ENCODE measurements around the gene RASGEF1C.

RASGEF1C gene

DNA sequence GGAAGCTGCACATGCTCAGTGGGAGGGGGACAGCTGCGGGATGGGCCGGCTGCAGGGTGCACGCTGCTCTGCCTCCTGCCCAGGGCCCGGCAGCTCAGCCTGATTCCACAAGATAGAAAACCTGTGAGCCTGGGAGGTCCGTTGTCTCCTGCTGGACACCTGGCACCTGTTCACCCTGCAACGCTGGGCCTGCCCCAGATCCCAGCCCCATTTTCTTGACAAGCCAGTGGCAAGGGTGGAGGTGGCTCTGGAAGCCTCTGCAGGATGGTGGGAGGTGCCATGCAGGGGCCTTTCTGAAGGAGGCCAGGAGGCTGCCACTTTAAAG is 69.3 kb downstream of the RASGEF1C start:
- no peak for DNase-seq (ENCODE audit: extremely low read depth, low read depth)
- TF ChIP-seq, protein P1, sequence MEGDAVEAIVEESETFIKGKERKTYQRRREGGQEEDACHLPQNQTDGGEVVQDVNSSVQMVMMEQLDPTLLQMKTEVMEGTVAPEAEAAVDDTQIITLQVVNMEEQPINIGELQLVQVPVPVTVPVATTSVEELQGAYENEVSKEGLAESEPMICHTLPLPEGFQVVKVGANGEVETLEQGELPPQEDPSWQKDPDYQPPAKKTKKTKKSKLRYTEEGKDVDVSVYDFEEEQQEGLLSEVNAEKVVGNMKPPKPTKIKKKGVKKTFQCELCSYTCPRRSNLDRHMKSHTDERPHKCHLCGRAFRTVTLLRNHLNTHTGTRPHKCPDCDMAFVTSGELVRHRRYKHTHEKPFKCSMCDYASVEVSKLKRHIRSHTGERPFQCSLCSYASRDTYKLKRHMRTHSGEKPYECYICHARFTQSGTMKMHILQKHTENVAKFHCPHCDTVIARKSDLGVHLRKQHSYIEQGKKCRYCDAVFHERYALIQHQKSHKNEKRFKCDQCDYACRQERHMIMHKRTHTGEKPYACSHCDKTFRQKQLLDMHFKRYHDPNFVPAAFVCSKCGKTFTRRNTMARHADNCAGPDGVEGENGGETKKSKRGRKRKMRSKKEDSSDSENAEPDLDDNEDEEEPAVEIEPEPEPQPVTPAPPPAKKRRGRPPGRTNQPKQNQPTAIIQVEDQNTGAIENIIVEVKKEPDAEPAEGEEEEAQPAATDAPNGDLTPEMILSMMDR (IDR thresholded peaks at IDR 0.05; ENCODE audit: low read depth, low read length): no peak

DNA sequence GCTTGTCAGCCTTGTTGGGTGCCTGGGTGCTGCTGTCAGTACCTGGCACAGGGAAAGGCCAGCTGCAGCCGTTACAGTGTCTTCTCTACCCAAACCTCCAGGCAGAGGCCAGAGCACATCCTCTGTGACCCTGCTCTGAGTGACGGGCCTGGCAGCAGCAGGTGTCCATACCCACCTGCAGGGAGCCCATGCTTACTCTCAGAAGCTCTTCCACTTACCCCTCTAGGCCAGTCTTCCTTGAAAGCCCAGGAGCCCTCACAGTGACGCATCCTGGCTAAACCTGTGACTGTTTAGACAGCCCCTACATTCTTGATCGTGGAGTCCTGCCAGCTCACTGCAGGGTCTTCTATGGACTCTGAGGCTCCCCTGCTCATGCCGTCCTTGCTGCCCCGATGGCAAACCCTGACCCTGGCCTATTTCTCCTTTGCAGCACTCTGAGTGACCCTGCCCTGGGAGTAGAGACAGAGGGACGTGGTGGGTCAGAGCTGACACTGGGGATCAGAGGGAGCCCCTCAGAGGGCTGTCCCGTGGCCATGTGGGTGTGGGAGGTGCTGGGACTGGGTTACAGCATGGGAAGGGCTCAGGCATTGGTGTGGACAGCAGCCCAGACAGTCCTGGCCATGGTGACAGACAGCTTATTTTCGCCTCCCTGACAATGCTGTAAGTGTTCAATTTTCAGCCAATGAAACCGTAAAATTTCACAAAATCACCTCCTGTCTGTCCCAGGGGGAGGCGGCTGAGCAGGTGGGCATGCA is 69.9 kb downstream of the RASGEF1C start:
- TF ChIP-seq, protein P1 (IDR thresholded peaks at IDR 0.05; ENCODE audit: low read depth, low read length): no peak
- DNase-seq (ENCODE audit: extremely low read depth, low read depth): no peak

DNA sequence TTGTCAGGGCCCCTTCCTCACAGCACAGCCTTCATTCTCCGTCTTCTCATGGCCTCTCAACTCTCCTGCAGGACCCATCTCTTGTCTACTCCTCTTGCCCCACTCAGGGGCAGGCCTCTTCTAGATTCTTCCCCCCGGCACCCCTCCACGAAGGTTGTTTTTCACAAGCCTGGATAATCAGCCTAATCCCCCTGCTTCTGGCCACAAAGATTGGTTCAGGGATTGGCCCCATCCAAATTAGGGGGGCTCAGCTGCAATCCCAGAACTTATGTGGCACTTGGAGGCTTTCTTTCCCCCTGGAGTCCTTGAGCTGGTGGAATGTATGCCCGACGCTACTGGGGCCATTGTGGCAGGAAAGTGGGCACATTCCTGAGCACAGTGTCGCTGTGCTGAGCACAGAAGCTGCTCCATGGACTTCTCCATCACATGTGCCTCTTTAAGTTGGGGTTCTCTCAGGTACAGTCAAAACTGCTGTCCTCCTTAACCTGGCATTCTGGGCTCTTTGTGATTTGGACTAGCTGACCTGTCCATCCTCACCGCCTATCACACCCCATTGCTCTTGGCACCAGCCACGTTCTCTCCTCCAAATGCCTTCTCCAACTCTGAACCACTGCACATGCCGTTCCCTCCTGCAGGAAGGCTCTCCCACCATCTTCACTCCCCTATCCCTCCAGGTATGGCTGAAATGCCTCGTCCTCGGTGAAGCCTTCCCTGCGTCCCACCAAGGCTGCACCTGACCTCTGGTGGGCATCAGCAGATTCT is 70.6 kb downstream of the RASGEF1C start:
- no peak for DNase-seq (ENCODE audit: extremely low read depth, low read depth)
- TF ChIP-seq, protein P1 (IDR thresholded peaks at IDR 0.05; ENCODE audit: low read depth, low read length): no peak

DNA sequence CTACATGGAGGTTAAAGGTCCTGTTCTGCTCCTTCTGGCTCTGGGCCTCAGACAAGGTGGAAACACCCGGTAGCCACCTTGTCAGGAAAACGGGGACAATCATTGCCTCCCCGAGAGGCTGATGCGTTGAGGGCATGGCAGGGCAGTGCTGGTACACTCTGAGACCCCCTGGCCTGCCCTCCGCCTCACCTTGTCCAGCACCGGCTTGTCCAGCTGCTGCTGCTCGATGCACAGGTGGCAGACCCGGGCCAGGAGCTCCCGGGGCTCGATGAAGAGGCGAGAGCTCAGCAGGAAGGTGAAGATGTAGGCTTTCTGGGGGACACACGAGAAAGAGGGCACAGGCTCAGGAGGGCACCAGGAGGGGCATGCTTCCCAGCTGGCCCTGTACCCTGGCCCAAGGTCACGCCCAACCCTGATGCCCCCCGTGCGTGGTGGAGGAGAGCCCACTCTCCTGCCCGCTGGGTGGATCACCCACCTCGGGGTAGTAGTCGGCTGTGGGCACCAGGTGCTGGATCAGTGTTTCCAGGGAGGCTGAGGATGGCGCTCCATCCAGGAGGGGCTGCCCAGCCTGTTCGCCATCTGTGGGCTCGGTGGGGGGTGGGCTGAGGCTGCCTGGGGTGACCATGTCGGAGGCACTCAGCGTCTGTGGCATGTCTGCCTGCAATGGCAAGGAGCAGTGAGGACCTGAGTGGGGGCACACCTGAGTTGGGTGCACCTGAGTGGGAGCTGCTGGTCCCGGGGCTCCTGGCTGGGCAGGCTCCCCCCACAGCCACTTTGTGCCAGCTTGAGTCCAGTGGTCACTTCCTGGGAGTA is 71.4 kb downstream of the RASGEF1C start:
- TF ChIP-seq, protein P1 (IDR thresholded peaks at IDR 0.05; ENCODE audit: low read depth, low read length): no peak
- no peak for DNase-seq (ENCODE audit: extremely low read depth, low read depth)

DNA sequence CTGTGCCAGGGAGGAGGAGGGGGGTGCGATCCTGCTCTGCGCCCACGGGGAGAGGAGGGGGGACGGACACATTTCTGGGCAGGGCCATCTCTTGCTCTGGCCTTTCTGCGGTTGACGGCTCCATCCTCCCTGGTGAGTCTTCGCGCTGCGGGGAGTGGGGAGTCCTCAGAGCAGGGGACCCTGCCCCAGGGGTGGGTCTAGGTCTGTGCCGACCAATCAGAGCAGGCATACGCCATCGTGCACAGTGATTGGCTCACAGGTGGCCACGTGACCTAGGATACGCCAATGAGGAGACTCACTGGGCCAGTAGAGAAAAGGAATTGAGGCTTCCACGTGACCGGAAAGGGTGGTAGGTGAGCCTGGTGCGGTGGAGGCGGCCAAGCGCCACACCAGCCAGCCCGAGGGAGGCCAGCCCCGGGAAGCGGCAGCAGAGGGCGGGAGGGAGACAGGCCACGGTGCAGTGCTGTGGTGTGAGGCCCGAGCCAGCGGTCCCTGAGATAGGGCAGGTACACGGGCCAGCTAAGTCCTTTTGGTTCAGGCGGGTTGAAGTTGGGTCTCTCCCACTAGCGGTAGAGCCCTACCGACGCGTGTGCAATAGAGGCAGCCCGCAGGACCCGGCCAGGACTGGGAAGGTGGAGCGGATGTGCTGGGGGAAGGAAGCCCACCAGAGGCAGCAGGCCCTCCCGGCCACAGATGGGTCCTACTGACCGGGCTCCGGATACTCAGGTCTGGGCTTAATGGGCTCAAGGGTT is 72.2 kb downstream of the RASGEF1C start:
- TF ChIP-seq, protein P1 (IDR thresholded peaks at IDR 0.05; ENCODE audit: low read depth, low read length): no peak
- DNase-seq (ENCODE audit: extremely low read depth, low read depth): no peak

DNA sequence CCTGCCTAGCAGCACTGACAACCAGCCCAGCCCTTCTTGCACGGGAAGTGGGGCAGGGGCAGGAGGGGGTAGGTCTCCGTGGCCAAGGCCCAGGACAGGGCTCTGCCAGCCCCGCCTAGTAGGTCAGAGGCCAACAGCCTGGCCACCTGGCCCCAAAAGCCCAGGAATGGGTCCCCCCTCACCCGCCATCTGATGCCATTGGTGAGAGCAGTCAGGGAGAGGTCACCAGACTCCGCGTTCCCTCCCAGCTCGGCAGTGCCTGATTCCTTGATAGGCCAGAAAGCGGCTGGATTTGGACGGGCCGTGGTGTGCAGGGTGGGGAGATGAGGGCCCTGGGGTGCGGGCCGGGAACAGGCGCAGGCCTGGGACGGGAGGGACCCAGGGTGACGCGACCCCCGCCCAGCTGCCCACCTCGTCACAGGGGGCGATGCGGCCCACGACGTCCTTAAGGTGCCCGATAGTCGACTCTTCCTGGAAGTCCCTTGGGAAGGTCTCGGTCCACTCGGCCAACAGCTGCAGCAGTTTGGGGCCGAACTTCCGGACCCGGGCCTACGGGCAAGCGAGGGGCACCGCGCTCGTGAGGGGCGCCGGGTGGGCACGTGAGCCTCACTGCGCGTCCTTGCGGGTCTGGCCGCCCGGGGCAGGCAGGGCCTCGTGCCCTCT is 72.9 kb downstream of the RASGEF1C start:
- no peak for DNase-seq (ENCODE audit: extremely low read depth, low read depth)
- TF ChIP-seq, protein P1 (IDR thresholded peaks at IDR 0.05; ENCODE audit: low read depth, low read length): no peak
